Panc1 (cell line): Measurements from ENCODE around the gene ATP5PB. TPM values are rescaled to one million over a fixed set of nuclear protein-coding genes. Genes with fewer than 3 reads are reported as not detected.

Experiments used
- ATAC-seq: fragments of 200-7000 bp; cut with Tn5 transposase; 2 replicates; pipeline ENCODE4 v1.9.1; 2020; ENCODE audit warnings: mild to moderate bottlenecking, moderate library complexity
- BruUV-seq: library from RNA; stranded (reverse); fragments of 400-500 nt; replicated peaks from 2 replicates; lab custom pipeline; 2021; lab: Mats Ljungman, UMichigan
- CTCF ChIA-PET: fragments of 300-600 bp; sonication (Branson Sonifier 250); formaldehyde crosslinking; loops from one replicate; lab custom pipeline; 2022; ENCODE audit warnings: antibody characterized with exemption; lab: Charles Lee
- POLR2A ChIA-PET: fragments of 300-600 bp; sonication (Branson Sonifier 250); formaldehyde crosslinking; loops from one replicate; lab custom pipeline; 2022; ENCODE audit warnings: antibody characterized with exemption; lab: Charles Lee
- DNase-seq: peaks from one replicate; pipeline ENCODE4 v3.0.0-alpha.2; 2010; ENCODE audit warnings: low read depth, low spot score
- H3K27ac ChIP-seq: 2 replicates; pipeline ENCODE4 v1.5.1; 2011; ENCODE audit warnings: mild to moderate bottlenecking, low read length, inconsistent platforms
- H3K27me3 ChIP-seq: fragments of 200-500 bp; sonication (Bioruptor generic); 2 replicates; pipeline ENCODE4 v1.6.0; 2014; ENCODE audit warnings: low read length, inconsistent platforms; ENCODE audit not compliant: control insufficient read depth, insufficient read depth
- H3K36me3 ChIP-seq: fragments of 200-500 bp; sonication (Bioruptor generic); 2 replicates; pipeline ENCODE4 v1.5.1; 2014; ENCODE audit warnings: inconsistent platforms, mild to moderate bottlenecking, low read length, moderate library complexity; ENCODE audit not compliant: control insufficient read depth, insufficient read depth
- H3K4me1 ChIP-seq: 2 replicates; pipeline ENCODE4 v1.5.1; 2011; ENCODE audit warnings: inconsistent platforms, mild to moderate bottlenecking, low read length, moderate library complexity; ENCODE audit not compliant: control insufficient read depth, insufficient read depth
- H3K4me3 ChIP-seq, 2 experiments: 2 replicates each; pipeline ENCODE4 v1.5.1; 2011 to 2012; ENCODE audit warnings: low read depth in 2 of 2, low read length in 2 of 2, mild to moderate bottlenecking in 2 of 2, inconsistent platforms in 1 of 2, moderate library complexity in 1 of 2
- H3K9me3 ChIP-seq: fragments of 200-500 bp; sonication (Bioruptor generic); 2 replicates; pipeline ENCODE4 v1.5.1; 2014; ENCODE audit warnings: low read depth, mild to moderate bottlenecking, inconsistent platforms, low read length, moderate library complexity; ENCODE audit not compliant: control insufficient read depth, insufficient read depth
- POLR2AphosphoS5 ChIP-seq: IDR thresholded peaks from 2 replicates; pipeline ENCODE4 v1.6.1; 2012; ENCODE audit warnings: mild to moderate bottlenecking, low read depth, low read length, moderate library complexity
- SIN3A ChIP-seq: IDR thresholded peaks from 2 replicates; pipeline ENCODE4 v1.6.1; 2012; ENCODE audit warnings: low read depth, mild to moderate bottlenecking, low read length, moderate library complexity, borderline replicate concordance; ENCODE audit not compliant: insufficient read depth
- TCF7L2 ChIP-seq: IDR thresholded peaks from 2 replicates; pipeline ENCODE4 v1.6.1; 2011; ENCODE audit warnings: mild to moderate bottlenecking, low read depth, low read length, inconsistent platforms
- in situ Hi-C: cut with HindIII; loops from 2 replicates; pipeline ENCODE4 v1.10.0; 2016; ENCODE audit warnings: low sequenced_read_pairs, low pct_unique_long_range_greater_than_20kb
- intact Hi-C: fragments of 100-400 bp; cut with micrococcal nuclease; formaldehyde crosslinking; loops from one replicate; pipeline ENCODE4 v1.10.0; 2022; ENCODE audit not compliant: unreplicated experiment
- total RNA-seq: library from RNA; stranded (reverse); gene quantifications from one replicate; pipeline ENCODE4 v1.2.1, GENCODE V29; 2021; ENCODE audit not compliant: unreplicated experiment
- TF ChIP-seq, protein P1 (sequence below): fragments of 450-650 bp; IDR thresholded peaks from 2 replicates; pipeline ENCODE4 v1.5.1; 2017; ENCODE audit warnings: mild to moderate bottlenecking
- TF ChIP-seq, protein P2 (sequence below), 2 experiments: IDR thresholded peaks; 2 replicates each; pipeline ENCODE4 v1.6.1; 2011 to 2012; ENCODE audit warnings: low read depth in 2 of 2, control low read depth in 1 of 2, low read length in 1 of 2, mild to moderate bottlenecking in 1 of 2, moderate library complexity in 1 of 2; ENCODE audit not compliant: insufficient read depth in 1 of 2

Gene ATP5PB
- total RNA-seq, 1 experiment from 2014 or later: 178 TPM

DNA sequence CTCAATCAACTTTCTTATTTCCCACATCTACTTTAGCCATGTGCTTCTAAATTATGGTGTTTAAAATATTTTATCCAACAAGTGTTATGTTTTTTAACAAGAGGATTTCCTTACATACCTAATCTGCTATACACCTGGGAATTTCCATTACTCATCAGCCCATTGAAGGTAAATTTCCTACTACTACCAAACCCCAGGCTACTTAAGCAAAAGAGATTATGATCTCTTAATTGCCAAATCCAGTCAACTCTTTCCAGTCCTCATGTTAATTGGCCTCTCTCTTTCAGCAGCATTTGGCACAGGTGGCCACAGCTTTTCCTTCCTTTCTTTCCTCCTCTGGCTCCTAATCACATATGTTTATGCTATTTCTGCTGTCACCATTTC, 19.4 kb downstream of the ATP5PB start:
- no peak overlapping the region for H3K4me3 ChIP-seq
- no peak for TF ChIP-seq POLR2AphosphoS5
- no peak for TF ChIP-seq TCF7L2
- TF ChIP-seq, protein P1, sequence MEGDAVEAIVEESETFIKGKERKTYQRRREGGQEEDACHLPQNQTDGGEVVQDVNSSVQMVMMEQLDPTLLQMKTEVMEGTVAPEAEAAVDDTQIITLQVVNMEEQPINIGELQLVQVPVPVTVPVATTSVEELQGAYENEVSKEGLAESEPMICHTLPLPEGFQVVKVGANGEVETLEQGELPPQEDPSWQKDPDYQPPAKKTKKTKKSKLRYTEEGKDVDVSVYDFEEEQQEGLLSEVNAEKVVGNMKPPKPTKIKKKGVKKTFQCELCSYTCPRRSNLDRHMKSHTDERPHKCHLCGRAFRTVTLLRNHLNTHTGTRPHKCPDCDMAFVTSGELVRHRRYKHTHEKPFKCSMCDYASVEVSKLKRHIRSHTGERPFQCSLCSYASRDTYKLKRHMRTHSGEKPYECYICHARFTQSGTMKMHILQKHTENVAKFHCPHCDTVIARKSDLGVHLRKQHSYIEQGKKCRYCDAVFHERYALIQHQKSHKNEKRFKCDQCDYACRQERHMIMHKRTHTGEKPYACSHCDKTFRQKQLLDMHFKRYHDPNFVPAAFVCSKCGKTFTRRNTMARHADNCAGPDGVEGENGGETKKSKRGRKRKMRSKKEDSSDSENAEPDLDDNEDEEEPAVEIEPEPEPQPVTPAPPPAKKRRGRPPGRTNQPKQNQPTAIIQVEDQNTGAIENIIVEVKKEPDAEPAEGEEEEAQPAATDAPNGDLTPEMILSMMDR: no peak
- no peak for TF ChIP-seq SIN3A
- TF ChIP-seq, protein P2, sequence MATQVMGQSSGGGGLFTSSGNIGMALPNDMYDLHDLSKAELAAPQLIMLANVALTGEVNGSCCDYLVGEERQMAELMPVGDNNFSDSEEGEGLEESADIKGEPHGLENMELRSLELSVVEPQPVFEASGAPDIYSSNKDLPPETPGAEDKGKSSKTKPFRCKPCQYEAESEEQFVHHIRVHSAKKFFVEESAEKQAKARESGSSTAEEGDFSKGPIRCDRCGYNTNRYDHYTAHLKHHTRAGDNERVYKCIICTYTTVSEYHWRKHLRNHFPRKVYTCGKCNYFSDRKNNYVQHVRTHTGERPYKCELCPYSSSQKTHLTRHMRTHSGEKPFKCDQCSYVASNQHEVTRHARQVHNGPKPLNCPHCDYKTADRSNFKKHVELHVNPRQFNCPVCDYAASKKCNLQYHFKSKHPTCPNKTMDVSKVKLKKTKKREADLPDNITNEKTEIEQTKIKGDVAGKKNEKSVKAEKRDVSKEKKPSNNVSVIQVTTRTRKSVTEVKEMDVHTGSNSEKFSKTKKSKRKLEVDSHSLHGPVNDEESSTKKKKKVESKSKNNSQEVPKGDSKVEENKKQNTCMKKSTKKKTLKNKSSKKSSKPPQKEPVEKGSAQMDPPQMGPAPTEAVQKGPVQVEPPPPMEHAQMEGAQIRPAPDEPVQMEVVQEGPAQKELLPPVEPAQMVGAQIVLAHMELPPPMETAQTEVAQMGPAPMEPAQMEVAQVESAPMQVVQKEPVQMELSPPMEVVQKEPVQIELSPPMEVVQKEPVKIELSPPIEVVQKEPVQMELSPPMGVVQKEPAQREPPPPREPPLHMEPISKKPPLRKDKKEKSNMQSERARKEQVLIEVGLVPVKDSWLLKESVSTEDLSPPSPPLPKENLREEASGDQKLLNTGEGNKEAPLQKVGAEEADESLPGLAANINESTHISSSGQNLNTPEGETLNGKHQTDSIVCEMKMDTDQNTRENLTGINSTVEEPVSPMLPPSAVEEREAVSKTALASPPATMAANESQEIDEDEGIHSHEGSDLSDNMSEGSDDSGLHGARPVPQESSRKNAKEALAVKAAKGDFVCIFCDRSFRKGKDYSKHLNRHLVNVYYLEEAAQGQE (IDR thresholded peaks at IDR 0.05; ENCODE audit: insufficient read depth in 1 of 2, low read depth in 2 of 2, low read length in 1 of 2): no peak
- ATAC-seq: no peak
- no TSS peak for BruUV-seq
- H3K27me3 ChIP-seq: no peaks in the 10 kb centered on the region
- intact Hi-C loops: no loop called here
- H3K4me1 ChIP-seq: no peaks in the 10 kb centered on the region
- in situ Hi-C loops: no loop called here
- H3K36me3 ChIP-seq: no peaks in the 10 kb centered on the region
- H3K9me3 ChIP-seq: no peaks in the 10 kb centered on the region
- no peak overlapping the region for H3K27ac ChIP-seq
- no peak for DNase-seq
- ChIA-PET POLR2A (no interaction called here), CTCF (no interaction called here)

DNA sequence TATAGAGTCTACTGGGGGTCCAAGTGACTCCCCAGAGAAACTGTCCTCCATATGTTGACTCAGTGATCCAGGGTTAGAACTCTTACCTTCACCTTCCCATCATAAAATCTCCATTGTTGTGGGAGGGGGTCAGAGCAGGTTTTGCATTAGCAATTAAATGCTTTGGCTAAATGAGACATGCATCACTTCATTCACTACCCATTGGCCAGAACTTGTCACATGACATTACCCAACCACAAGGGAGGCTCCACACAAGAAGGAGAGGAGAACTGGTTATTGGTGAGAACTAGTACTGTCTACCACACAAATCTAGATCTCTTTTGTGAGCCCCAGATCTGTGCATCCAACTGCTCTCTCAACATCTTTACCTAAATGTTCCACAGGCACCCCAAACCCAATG, 20.3 kb downstream of the ATP5PB start:
- H3K36me3 ChIP-seq: no peaks in the 10 kb centered on the region
- ATAC-seq: no peak
- in situ Hi-C loops: no loop called here
- no peaks in the 10 kb centered on the region for H3K27me3 ChIP-seq
- ChIA-PET CTCF (interaction anchor here (0.6 kb wide), 1 partner anchor 12 kb away, joined by 3 read pairs; no protein-coding TSS in a partner anchor), POLR2A (no interaction called here)
- intact Hi-C loops: no loop called here
- no peak for TF ChIP-seq TCF7L2
- TF ChIP-seq, protein P2 (IDR thresholded peaks at IDR 0.05; ENCODE audit: insufficient read depth in 1 of 2, low read depth in 2 of 2, low read length in 1 of 2): no peak
- TF ChIP-seq, protein P1: no peak
- no peak for TF ChIP-seq SIN3A
- no peak for TF ChIP-seq POLR2AphosphoS5
- DNase-seq: no peak
- H3K4me3 ChIP-seq: no peak overlapping the region
- H3K27ac ChIP-seq: no peak overlapping the region
- no TSS peak for BruUV-seq
- H3K4me1 ChIP-seq: no peaks in the 10 kb centered on the region
- H3K9me3 ChIP-seq: no peaks in the 10 kb centered on the region
